ENCODE results near the gene SUPT6H. TPM values are rescaled to one million over a fixed set of nuclear protein-coding genes. Genes with fewer than 3 reads are reported as not detected.

Gene SUPT6H
- total and polyA plus RNA-seq, 2 donors (not counting 1 experiment from before 2014, with no cell fraction given): 34.7 to 61.6 TPM

DNA sequence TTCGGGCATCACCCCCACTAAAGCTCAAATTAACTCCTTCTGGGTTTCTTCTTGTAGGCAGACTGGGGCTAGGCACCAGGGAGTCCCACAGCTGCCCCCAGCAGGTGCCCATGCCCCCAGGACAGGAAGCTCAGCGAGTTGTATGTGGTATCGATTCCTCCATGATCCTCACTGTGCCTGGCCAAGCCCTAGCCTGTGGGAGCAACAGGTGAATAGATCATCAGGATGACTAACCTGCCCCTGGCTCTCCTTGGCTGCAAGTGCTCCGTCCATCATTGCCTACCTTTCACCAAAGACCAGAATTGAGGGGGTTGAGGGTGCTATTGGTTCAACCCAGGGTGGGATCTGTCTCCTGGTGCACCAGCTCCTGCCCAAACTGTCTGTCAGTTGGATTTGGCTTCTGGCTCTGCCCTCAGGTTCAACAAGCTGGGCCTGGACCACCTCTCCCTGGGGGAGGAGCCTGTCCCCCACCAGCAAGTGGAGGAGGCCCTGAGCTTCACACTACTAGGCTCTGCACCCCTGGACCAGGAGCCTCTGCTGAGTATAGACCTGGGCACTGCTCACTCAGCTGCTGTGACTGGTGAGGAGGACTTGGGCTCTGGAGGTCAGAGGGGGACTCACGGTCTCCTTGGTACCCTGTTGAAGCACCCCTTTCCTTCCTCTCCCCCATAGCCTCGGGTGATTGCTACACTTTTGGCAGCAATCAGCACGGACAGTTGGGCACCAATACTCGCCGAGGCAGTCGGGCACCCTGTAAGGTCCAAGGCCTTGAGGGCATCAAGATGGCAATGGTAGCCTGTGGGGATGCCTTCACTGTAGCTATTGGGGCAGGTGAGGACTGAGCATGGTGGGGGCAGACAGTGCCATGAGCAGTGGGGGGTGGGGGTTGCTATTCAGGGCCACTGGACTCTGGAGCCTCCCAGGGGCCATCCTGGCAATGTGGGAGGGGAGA, 78.7 kb downstream of the SUPT6H start:
- TF ChIP-seq, protein P1, sequence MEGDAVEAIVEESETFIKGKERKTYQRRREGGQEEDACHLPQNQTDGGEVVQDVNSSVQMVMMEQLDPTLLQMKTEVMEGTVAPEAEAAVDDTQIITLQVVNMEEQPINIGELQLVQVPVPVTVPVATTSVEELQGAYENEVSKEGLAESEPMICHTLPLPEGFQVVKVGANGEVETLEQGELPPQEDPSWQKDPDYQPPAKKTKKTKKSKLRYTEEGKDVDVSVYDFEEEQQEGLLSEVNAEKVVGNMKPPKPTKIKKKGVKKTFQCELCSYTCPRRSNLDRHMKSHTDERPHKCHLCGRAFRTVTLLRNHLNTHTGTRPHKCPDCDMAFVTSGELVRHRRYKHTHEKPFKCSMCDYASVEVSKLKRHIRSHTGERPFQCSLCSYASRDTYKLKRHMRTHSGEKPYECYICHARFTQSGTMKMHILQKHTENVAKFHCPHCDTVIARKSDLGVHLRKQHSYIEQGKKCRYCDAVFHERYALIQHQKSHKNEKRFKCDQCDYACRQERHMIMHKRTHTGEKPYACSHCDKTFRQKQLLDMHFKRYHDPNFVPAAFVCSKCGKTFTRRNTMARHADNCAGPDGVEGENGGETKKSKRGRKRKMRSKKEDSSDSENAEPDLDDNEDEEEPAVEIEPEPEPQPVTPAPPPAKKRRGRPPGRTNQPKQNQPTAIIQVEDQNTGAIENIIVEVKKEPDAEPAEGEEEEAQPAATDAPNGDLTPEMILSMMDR (conservative IDR thresholded peaks at IDR 0.05 in 1 of 2, IDR thresholded peaks at IDR 0.05 in 1 of 2; ENCODE audit: low read depth in 1 of 2, low read length in 2 of 2): no peak
- no peak for TF ChIP-seq EZH2 (IDR thresholded peaks at IDR 0.05; ENCODE audit: low read length, missing control alignments)
- Histone ChIP-seq H3K27me3 (ENCODE audit: control insufficient read depth, insufficient read depth, low read length) (no peaks in the 10 kb centered on the region), H3K9ac (ENCODE audit: insufficient read depth, low read length) (no peak overlapping the region)

DNA sequence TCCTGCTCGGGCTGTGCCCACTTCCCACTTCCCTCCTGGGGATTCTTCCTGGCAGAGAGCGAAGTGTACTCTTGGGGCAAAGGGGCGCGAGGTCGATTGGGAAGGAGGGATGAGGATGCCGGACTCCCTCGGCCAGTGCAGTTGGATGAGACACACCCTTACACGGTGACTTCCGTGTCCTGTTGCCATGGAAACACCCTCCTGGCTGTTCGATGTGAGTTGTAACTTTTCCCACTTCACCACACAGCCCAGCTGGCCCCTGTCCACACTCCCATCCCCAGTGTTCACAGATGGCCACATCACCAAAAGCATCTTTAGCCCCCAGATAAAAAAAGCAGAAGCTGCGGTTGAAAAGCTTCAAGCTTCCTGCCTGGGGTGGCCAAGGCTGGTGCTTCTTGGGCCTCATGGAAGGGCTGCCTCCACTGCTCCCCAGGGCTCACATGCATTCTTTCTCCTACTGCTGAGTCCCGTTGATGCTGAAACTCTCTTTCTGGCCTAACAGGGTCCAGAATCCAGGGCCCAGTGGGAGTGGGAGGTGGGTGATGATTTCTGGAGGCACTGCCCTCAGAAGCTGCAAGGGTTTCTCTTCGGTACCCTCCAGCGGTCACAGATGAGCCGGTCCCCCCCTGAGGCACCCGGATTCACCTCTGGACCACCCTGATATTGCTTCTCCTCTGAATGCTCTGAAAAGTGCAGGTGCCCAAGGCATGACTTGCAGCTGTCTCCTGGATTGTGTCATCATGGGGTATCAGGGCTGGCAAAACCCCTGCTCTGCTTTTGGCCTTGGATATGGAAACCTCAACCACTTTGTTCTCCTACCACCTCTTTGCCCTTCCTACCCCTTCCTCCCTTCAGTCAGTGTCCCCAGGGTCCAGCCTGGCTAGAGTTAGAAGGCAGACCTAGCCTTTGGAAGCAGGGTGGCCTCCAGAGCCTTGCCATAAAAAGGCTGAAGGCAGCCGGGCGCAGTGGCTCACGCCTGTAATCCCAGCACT, 79.6 kb downstream of the SUPT6H start:
- Histone ChIP-seq H3K9me3 (ENCODE audit: control insufficient read depth, insufficient read depth, low read depth, low read length) (no peaks in the 10 kb centered on the region), H3K79me2 (ENCODE audit: control insufficient read depth, insufficient read depth, low read length) (peaks cover 24% of the 10 kb centered on the region), H3K36me3 (ENCODE audit: control insufficient read depth, insufficient read depth, low read length) (no peaks in the 10 kb centered on the region), H3K27ac (ENCODE audit: insufficient read depth, low read length) (no peak overlapping the region), H3K27me3 (ENCODE audit: control insufficient read depth, insufficient read depth, low read length) (no peaks in the 10 kb centered on the region), H3K9ac (ENCODE audit: insufficient read depth, low read length) (no peak overlapping the region), H3K4me2 (ENCODE audit: extremely low read depth, insufficient read depth, low read length) (no peak overlapping the region), H3K4me1 (ENCODE audit: control insufficient read depth, extremely low read depth, insufficient read depth, low read length) (peaks cover 9% of the 10 kb centered on the region), H2AFZ (ENCODE audit: low read length) (no peak overlapping the region), H3K4me3 (replicated peaks in 1 of 4; ENCODE audit: control extremely low read depth in 1 of 4, insufficient read depth in 1 of 4, low read depth in 3 of 4, low read length in 4 of 4) (no peak overlapping the region), H4K20me1 (ENCODE audit: control insufficient read depth, extremely low read depth, insufficient read depth, low read length) (no peaks in the 10 kb centered on the region)
- DNase-seq (ENCODE audit: low read depth in 2 of 2): no peak
- TF ChIP-seq EZH2 (IDR thresholded peaks at IDR 0.05; ENCODE audit: low read length, missing control alignments): no peak
- TF ChIP-seq, protein P1 (conservative IDR thresholded peaks at IDR 0.05 in 1 of 2, IDR thresholded peaks at IDR 0.05 in 1 of 2; ENCODE audit: low read depth in 1 of 2, low read length in 2 of 2): no peak

More for the DNA sequence above, 78.7 kb downstream of the SUPT6H start:
- H3K4me2 ChIP-seq (ENCODE audit: extremely low read depth, insufficient read depth, low read length): no peak overlapping the region
- H3K79me2 ChIP-seq (ENCODE audit: control insufficient read depth, insufficient read depth, low read length): peaks cover 15% of the 10 kb centered on the region
- no peaks in the 10 kb centered on the region for H3K36me3 ChIP-seq (ENCODE audit: control insufficient read depth, insufficient read depth, low read length)
- peaks cover 2% of the 10 kb centered on the region for H3K4me1 ChIP-seq (ENCODE audit: control insufficient read depth, extremely low read depth, insufficient read depth, low read length)
- no peak for DNase-seq (ENCODE audit: low read depth in 2 of 2)
- no peaks in the 10 kb centered on the region for H3K9me3 ChIP-seq (ENCODE audit: control insufficient read depth, insufficient read depth, low read depth, low read length)
- no peak overlapping the region for H3K4me3 ChIP-seq (replicated peaks in 1 of 4; ENCODE audit: control extremely low read depth in 1 of 4, insufficient read depth in 1 of 4, low read depth in 3 of 4, low read length in 4 of 4)
- no peaks in the 10 kb centered on the region for H4K20me1 ChIP-seq (ENCODE audit: control insufficient read depth, extremely low read depth, insufficient read depth, low read length)
- no peak overlapping the region for H3K27ac ChIP-seq (ENCODE audit: insufficient read depth, low read length)
- no peak overlapping the region for H2AFZ ChIP-seq (ENCODE audit: low read length)
